Fibroblast of skin of left biceps (primary cell): ENCODE measurements around the gene OR10G6.
"Not testable (repeated sequence)": the region's sequence is repeated elsewhere in the genome, so short reads cannot be mapped to it uniquely, and the experiment has no call there.

ENCODE experiments used
- DNase-seq, 2 experiments: peaks; one replicate each; pipeline ENCODE4 v3.0.0-alpha.2; 2013; ENCODE audit warnings: low read depth in 2 of 2

The OR10G6 gene, protein sequence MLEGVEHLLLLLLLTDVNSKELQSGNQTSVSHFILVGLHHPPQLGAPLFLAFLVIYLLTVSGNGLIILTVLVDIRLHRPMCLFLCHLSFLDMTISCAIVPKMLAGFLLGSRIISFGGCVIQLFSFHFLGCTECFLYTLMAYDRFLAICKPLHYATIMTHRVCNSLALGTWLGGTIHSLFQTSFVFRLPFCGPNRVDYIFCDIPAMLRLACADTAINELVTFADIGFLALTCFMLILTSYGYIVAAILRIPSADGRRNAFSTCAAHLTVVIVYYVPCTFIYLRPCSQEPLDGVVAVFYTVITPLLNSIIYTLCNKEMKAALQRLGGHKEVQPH

GRCh38 chr11:123995119-123995518 lies at the start of gene OR10G6:
Gene OR10G6, minus strand, starts transcription at chr11:123995161. Its CDS starts 0 bp downstream, at chr11:123995161.
- DNase-seq = no peak

DNA sequence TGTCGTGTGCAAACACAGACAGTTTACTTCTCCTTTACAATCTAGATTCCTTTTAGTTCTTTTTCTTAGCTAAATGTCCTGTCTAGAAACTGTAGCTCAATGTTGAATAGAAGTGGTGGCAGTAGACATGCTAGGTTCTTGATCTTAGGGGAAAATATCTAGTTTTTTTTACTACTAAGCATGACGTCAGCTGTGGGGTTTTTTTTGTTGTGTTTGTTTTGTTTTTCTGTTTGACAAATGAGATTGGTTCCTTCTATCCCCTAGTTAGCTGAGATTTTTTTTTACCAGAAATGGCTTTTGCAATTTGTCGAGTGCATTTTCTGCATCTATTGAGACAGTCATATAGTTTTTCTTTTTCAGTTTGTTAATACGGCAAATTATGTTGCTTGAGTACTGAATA lies 48.5 kb upstream of the OR10G6 start:
- DNase-seq = no peak

DNA sequence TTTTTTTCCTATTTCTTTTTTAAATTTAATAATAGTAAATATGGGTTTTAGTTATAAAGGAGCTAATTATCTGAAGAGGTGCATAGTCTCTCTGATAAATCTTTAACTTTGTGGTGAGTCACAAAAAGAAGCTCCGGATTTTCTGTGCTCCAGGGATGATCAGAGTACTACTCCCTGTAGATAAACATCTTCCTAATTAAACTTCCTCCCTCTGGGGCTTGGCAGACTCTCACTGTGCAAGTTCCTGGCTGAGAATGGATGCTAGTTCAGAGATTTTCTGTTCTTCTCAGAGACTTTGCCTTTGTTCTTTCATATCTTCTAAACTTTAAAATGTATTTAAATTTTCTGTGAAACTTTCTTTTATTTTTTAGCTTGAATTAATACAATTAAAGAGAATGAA lies 46.3 kb upstream of the OR10G6 start, which contains the start of gene OR10G7:
TSS of gene OR10G7 (minus strand) at position 72 of the 400 bp plus-strand sequence. CDS start 2,324 bp downstream, outside the sequence.
- no peak for DNase-seq

DNA sequence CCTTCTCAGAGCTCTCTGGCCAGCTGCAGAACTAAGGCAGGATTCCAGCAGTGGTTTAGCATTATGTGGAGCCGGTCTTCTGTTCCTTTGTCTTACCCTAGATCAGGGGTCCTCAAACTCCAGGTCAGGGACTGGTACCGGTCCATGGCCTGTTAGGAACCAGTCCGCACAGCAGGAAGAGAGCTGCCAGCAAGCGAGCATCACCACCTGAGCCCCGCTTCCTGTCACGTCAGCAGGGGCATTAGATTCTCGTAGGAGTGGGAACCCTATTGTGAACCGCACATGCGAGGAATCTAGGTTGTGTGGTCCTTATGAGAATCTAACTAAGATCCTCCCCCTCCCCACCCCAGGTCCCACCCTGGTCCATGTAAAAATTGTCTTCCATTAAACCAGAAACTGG lies 44.6 kb upstream of the OR10G6 start:
- DNase-seq = no peak

DNA sequence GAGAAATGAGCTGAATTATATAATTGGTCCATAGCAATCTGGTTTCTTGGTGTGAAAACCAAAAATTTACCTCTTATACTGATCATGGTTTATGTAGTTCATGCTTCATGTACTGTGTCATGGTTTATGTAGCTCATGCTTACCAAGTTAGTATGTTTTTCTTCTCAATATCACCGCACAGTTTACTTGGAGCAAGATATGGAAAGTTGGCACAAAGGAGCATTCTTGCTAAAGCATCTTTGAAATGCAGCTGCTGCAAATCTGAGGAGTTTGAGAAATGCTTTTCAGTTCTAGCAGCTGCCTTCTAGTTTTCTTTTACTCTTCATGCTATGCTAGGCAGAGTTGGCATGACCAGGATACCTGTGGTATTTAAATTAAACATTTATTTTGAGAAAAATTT lies 41.7 kb upstream of the OR10G6 start:
- no peak for DNase-seq

- no peak for DNase-seq
Observed at GRCh38 chr11:124026498-124026897, 31.5 kb upstream of the OR10G6 start, which contains the start of gene OR10G8. Gene OR10G8, plus strand, starts transcription at chr11:124026798. Its CDS starts 2,825 bp downstream, at chr11:124029623.

- not testable (repeated sequence) for DNase-seq
Observed at GRCh38 chr11:124015837-124016236, 20.9 kb upstream of the OR10G6 start.

DNA sequence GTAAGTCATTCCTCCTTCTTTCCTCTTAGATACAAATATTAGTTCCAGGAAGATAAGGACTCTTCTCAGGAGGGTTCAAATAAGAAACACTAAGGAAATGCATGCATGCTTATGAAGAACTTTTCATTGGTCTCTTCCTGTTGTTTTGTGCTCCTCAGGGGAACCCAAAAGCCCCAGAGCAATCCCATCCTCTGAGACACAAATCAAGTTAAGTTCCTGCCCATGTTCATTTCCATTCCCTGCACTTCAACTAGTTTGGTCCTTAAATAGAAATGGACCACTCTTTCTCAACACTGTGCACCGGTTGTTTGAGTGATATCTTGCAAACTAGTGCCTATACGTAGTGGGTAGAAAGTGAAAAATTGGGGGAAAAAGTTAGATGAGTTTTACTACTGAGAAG lies 17.7 kb upstream of the OR10G6 start, which contains the start of gene OR10G4:
TSS of gene OR10G4 (plus strand) at position 301 of the 400 bp plus-strand sequence. CDS start 2,578 bp downstream, outside the sequence.
- DNase-seq = no peak

GRCh38 chr11:123979311-123979710 lies 15.7 kb downstream of the OR10G6 start:
- DNase-seq = no peak

- no peak for DNase-seq
Observed at GRCh38 chr11:123977731-123978347, 17.1 kb downstream of the OR10G6 start, which contains the start of gene OR10S1. Gene OR10S1, minus strand, starts transcription at chr11:123977781. Its CDS starts 117 bp downstream, at chr11:123977664.

DNA sequence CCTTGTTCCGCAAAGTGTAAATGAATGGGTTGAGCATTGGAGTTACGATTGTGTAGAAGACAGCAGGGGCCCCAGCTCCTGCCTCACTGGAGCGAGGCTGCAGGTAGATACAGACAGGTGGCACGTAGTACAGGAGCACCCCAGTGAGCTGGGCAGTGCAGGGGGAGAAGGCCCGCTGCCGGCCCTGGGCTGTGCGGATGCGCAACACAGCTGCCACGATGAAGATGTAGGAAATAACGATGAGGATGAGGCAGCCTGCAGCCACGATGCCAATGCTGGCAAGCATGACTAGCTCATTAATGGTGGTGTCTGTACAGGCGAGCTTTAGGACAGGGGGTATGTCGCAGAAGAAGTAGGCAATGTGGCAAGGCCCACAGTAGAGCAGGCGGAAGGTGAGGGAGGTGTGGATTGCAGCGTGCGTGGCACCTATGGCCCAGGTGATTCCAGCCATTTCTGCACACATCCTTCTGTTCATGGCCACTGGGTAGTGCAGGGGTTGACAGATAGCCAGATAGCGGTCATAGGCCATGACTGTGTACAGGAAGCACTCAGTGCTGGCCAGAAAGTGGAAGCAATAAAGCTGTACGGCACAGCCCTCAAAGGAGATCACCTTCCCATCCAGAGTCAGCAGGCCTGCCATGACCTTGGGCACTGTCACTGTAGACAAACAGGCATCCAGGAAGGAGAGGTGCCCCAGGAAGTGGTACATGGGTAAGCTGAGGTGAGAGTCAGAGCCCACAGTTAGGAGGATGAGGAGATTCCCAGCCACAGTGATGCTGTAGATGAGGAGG lies 18.0 kb downstream of the OR10G6 start:
- DNase-seq = no peak

- peak; percentile 9 to 11 for DNase-seq
Observed at GRCh38 chr11:123973816-123974215, 21.1 kb downstream of the OR10G6 start.

DNA sequence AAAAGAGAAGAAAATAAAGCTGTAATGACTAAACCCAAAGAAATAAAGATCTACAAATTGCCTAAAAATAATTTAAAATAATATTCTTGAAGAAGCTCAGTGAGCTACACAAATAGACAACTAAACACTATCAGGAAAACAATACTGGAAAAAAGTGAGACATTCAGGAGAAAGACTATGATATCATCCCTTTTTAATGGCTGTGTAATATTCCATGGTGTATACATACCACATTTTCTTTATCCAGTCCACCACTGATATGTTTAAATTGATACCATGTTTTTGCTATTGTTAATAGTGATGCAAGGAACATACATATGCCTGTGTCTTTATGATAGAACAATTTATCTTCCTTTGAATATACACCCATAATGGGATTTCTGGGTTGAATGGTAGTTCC lies 38.2 kb downstream of the OR10G6 start:
- no peak for DNase-seq

DNA sequence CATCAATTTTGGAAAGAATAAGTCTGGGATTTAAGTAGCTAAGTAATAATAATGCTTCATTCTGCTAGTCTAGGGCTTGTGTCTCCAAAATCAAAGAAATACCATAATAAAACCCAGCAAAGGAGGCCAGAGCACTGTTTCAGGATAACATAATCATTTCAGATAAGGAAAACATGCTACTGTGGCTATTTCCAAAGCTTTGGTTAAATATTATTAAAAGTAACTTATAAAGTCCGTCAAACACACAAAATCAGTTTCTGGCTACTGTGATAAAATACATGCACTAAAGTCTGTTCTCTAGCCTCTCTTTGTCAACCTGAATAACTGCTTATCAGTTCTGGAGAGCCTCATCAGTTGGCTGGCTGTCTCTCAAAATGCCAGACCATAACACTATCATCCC lies 49.8 kb downstream of the OR10G6 start:
- no peak for DNase-seq
